ENCODE results near the gene B3GNT3.

DNA sequence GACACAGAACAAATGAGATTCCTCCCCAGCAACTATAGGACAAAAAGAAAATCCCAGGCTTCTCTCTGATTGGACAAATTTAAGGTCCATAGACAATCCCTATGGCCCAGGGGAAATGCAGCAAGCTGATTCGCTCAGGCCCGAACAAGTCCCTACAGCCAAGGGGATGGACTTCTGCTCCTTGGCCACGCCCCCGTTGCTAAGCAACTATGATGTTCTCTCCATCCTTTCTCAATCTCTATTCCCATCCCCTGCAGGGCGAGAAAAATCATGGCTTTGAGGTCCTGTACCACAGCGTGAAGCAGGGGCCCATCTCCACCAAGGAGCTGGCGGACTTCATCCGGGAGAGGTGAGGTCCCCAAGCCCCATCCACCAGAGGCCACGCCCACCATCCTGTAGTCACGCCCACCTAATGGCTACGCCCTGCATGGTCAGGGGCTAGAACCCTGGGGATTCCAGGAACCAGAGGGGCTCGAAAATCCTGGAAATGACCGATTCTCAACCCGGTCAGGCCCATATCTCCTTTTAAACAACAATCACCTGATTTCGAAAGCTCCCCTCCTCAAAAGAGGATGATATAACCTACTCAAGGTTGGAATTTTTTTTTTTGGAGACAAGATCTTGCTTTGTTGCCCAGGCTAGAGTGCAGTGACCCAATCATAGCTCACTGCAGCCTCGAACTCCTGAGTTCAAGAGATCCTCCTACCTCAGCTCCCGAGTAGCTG lies 32.3 kb upstream of the B3GNT3 start:
- TF ChIP-seq, protein P1, sequence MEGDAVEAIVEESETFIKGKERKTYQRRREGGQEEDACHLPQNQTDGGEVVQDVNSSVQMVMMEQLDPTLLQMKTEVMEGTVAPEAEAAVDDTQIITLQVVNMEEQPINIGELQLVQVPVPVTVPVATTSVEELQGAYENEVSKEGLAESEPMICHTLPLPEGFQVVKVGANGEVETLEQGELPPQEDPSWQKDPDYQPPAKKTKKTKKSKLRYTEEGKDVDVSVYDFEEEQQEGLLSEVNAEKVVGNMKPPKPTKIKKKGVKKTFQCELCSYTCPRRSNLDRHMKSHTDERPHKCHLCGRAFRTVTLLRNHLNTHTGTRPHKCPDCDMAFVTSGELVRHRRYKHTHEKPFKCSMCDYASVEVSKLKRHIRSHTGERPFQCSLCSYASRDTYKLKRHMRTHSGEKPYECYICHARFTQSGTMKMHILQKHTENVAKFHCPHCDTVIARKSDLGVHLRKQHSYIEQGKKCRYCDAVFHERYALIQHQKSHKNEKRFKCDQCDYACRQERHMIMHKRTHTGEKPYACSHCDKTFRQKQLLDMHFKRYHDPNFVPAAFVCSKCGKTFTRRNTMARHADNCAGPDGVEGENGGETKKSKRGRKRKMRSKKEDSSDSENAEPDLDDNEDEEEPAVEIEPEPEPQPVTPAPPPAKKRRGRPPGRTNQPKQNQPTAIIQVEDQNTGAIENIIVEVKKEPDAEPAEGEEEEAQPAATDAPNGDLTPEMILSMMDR (IDR thresholded peaks at IDR 0.05): no peak
- TF ChIP-seq EZH2 (IDR thresholded peaks at IDR 0.05; ENCODE audit: borderline replicate concordance, insufficient read depth, low read depth, low read length, poor library complexity, severe bottlenecking): no peak

All from B cell (primary cell).